Naive thymus-derived CD4-positive, alpha-beta T cell (primary cell): ENCODE results near the gene PSMD13. TPM values are rescaled to one million over a fixed set of nuclear protein-coding genes. Genes with fewer than 3 reads are reported as not detected.
"Not testable (repeated sequence)": the region's sequence is repeated elsewhere in the genome, so short reads cannot be mapped to it uniquely, and the experiment has no call there.

Experiments used
- ATAC-seq: fragments of 150-1000 bp; cut with Tn5 transposase; 2 replicates; pipeline ENCODE4 v1.10.0; 2021; ENCODE audit warnings: mild to moderate bottlenecking, moderate library complexity
- CTCF ChIA-PET: fragments of 350-600 bp; sonication (Branson Sonifier 250); formaldehyde crosslinking; loops from one replicate; lab custom pipeline; 2021; ENCODE audit warnings: antibody characterized with exemption; lab: Charles Lee
- POLR2A ChIA-PET: fragments of 350-600 bp; sonication (Branson Sonifier 250); formaldehyde crosslinking; loops from one replicate; lab custom pipeline; 2021; ENCODE audit warnings: antibody characterized with exemption, inconsistent platforms; lab: Charles Lee
- DNase-seq, 9 donors: peaks; one replicate each; pipeline versions ENCODE4 v3.0.0 to v3.0.0-alpha.2; 2020 to 2022; ENCODE audit warnings: mixed read lengths in 1 of 9
- H3K27ac ChIP-seq: one replicate; pipeline ENCODE4 v1.7.0; 2013; ENCODE audit warnings: mild to moderate bottlenecking, low read depth, low read length, moderate library complexity
- H3K27me3 ChIP-seq, 2 donors: one replicate each; pipeline ENCODE4 v1.7.0; 2013; ENCODE audit warnings: low read length in 2 of 2, mild to moderate bottlenecking in 2 of 2, moderate library complexity in 2 of 2; ENCODE audit not compliant: control insufficient read depth in 2 of 2, insufficient read depth in 2 of 2
- H3K36me3 ChIP-seq, 3 experiments: 1 replicate in 2 of 3; 2 replicates in 1 of 3; pipeline ENCODE4 v1.7.0; 2013; ENCODE audit warnings: low read length in 3 of 3, mild to moderate bottlenecking in 3 of 3, moderate library complexity in 1 of 3; ENCODE audit not compliant: insufficient read depth in 3 of 3, control insufficient read depth in 2 of 3
- H3K4me1 ChIP-seq, 2 donors: one replicate each; pipeline ENCODE4 v1.7.0; 2013; ENCODE audit warnings: low read length in 2 of 2, mild to moderate bottlenecking in 2 of 2, moderate library complexity in 1 of 2; ENCODE audit not compliant: control insufficient read depth in 2 of 2, insufficient read depth in 2 of 2
- H3K4me3 ChIP-seq: 2 replicates; pipeline ENCODE4 v1.7.0; 2013; ENCODE audit warnings: mild to moderate bottlenecking, low read length
- H3K9me3 ChIP-seq, 3 experiments: 1 replicate in 2 of 3; 2 replicates in 1 of 3; pipeline ENCODE4 v1.7.0; 2013; ENCODE audit warnings: low read length in 3 of 3; ENCODE audit not compliant: control insufficient read depth in 2 of 3
- H3K27ac Mint-ChIP-seq, 9 donors: one replicate each; pipeline ENCODE4 v1.8.0; 2020 to 2022; ENCODE audit warnings: mixed read lengths in 9 of 9, mild to moderate bottlenecking in 8 of 9, moderate library complexity in 5 of 9, inconsistent platforms in 2 of 9
- H3K27me3 Mint-ChIP-seq, 5 donors: one replicate each; pipeline ENCODE4 v1.8.0; 2021 to 2022; ENCODE audit warnings: mixed read lengths in 5 of 5, mild to moderate bottlenecking in 1 of 5
- H3K36me3 Mint-ChIP-seq, 5 donors: one replicate each; pipeline ENCODE4 v1.8.0; 2020 to 2022; ENCODE audit warnings: mixed read lengths in 5 of 5, mild to moderate bottlenecking in 3 of 5, inconsistent platforms in 1 of 5
- H3K4me1 Mint-ChIP-seq, 7 donors: one replicate each; pipeline ENCODE4 v1.8.0; 2020 to 2022; ENCODE audit warnings: mixed read lengths in 7 of 7, mild to moderate bottlenecking in 3 of 7, inconsistent platforms in 1 of 7
- H3K4me3 Mint-ChIP-seq, 10 donors: one replicate each; pipeline ENCODE4 v1.8.0; 2020 to 2022; ENCODE audit warnings: mild to moderate bottlenecking in 10 of 10, mixed read lengths in 10 of 10, moderate library complexity in 6 of 10, inconsistent platforms in 2 of 10
- H3K9me3 Mint-ChIP-seq, 11 donors: one replicate each; pipeline ENCODE4 v1.8.0; 2020 to 2022; ENCODE audit warnings: mixed read lengths in 11 of 11, mild to moderate bottlenecking in 4 of 11, inconsistent platforms in 1 of 11, moderate library complexity in 1 of 11
- intact Hi-C, 2 donors: fragments of 100-400 bp; cut with micrococcal nuclease; formaldehyde crosslinking; loops; one replicate each; pipeline ENCODE4 v1.15.1; 2023
- polyA plus RNA-seq, 2 donors: library from polyadenylated mRNA; unstranded; fragments of 300-500 nt; fragmentation: Illumina TruSeq; gene quantifications; one replicate each; pipeline ENCODE4 v1.2.3, GENCODE V29; 2021
- total RNA-seq, 6 experiments: library from RNA in 5 of 6; stranded (reverse) in 5 of 6; gene quantifications; 1 replicate in 5 of 6; 2 replicates in 1 of 6; pipeline ENCODE4 v1.2.3 and lab custom pipeline; 2021 to 2026

Gene PSMD13
- total and polyA plus RNA-seq, 7 experiments from 2014 or later, result 64.3 to 215 (median 93.4) TPM

- Histone ChIP-seq H3K27me3 (no peaks in the 10 kb centered on the region), H3K4me1 (peaks cover 24 to 26% of the 10 kb centered on the region in 2 donors), H3K9me3 (no peaks in the 10 kb centered on the region), H3K27ac (peak overlapping the region; percentile 80), H3K4me3 (peak overlapping the region; percentile 59), H3K36me3 (no peaks in the 10 kb centered on the region)
- peaks cover 0 to 2% (median 0%) of the 10 kb centered on the region in 5 donors for H3K27me3 Mint-ChIP-seq
- intact Hi-C loops, result loop anchor here (1.0 to 5.0 kb wide), 6 partner anchors 13 to 181 kb away; partner anchors contain the start of genes BET1L (in 1 of the 2), PSMD13 (in 1 of the 2), RIC8A (in 1 of the 2) and SIRT3 (in 1 of the 2)
- peaks cover 20 to 42% (median 35%) of the 10 kb centered on the region in 7 donors for H3K4me1 Mint-ChIP-seq
- H3K9me3 Mint-ChIP-seq, result peaks cover 0 to 3% (median 0%) of the 10 kb centered on the region in 11 donors
- ATAC-seq (peak; percentile 48), DNase-seq (peak; percentile 41 to 75 (median 68))
- H3K36me3 Mint-ChIP-seq, result peaks cover 0 to 5% (median 0%) of the 10 kb centered on the region in 5 donors
- CTCF ChIA-PET, result interaction anchor here (0.9 to 3.6 kb wide), 9 partner anchors 13 to 60 kb away, joined by 3 to 34 read pairs (median 7); partner anchors contain the start of genes BET1L, NLRP6, PGGHG and RIC8A
- H3K27ac Mint-ChIP-seq, result peak overlapping the region; percentile 92 to 100 (median 99)
- POLR2A ChIA-PET, result interaction anchor here (0.6 to 4.6 kb wide), 22 partner anchors 10 to 252 kb away, joined by 3 to 330 read pairs (median 12); partner anchors contain the start of genes BET1L, IFITM1, IFITM2 and NLRP6
- peak overlapping the region; percentile 85 to 96 (median 90) for H3K4me3 Mint-ChIP-seq
Observed at GRCh38 chr11:267491-267994, 30.8 kb downstream of the PSMD13 start.

GRCh38 chr11:268716-269145 is 32.0 kb downstream of the PSMD13 start:
- H3K9me3 ChIP-seq, H3K27me3 ChIP-seq, H3K36me3 Mint-ChIP-seq, H3K36me3 ChIP-seq, H3K27me3 Mint-ChIP-seq, H3K9me3 Mint-ChIP-seq: not testable (repeated sequence)
- Histone ChIP-seq H3K27ac (peak overlapping the region; percentile 80), H3K4me1 (peaks cover 24 to 26% of the 10 kb centered on the region in 2 donors), H3K4me3 (peak overlapping the region; percentile 59)
- peak overlapping the region; percentile 85 to 96 (median 90) for H3K4me3 Mint-ChIP-seq
- H3K4me1 Mint-ChIP-seq, result peaks cover 20 to 43% (median 35%) of the 10 kb centered on the region in 7 donors
- DNase-seq, result peak in 6 of 9 donors; percentile 15 to 72 (median 62)
- ChIA-PET CTCF (interaction anchor here (1.0 to 3.6 kb wide), 8 partner anchors 12 to 49 kb away, joined by 3 to 34 read pairs (median 6); partner anchors contain the start of genes NLRP6 and PGGHG), POLR2A (interaction anchor here (0.7 to 4.6 kb wide), 19 partner anchors 11 to 238 kb away, joined by 3 to 330 read pairs (median 13); partner anchors contain the start of genes BET1L, IFITM1, IFITM2 and NLRP6)
- peak overlapping the region; percentile 92 to 100 (median 99) for H3K27ac Mint-ChIP-seq
- intact Hi-C loops, result loop anchor here (1.0 to 5.0 kb wide), 14 partner anchors 9 to 427 kb away; partner anchors contain the start of genes BET1L (in 1 of the 2), DEAF1 (in 1 of the 2), IFITM1 (in 1 of the 2) and PSMD13 (in 1 of the 2)
- peak; percentile 48 for ATAC-seq

GRCh38 chr11:269146-269890 is 32.5 kb downstream of the PSMD13 start:
- DNase-seq (peak; percentile 43 to 95 (median 88)), ATAC-seq (peak; percentile 84)
- CTCF ChIA-PET, result interaction anchor here (1.0 to 2.8 kb wide), 5 partner anchors 11 to 48 kb away, joined by 3 to 34 read pairs (median 5); partner anchors contain the start of gene NLRP6
- peak overlapping the region; percentile 59 for H3K4me3 ChIP-seq
- H3K9me3 ChIP-seq, result no peaks in the 10 kb centered on the region
- Mint-ChIP-seq H3K9me3 (peaks cover 0 to 3% (median 0%) of the 10 kb centered on the region in 11 donors), H3K27ac (peak overlapping the region; percentile 92 to 100 (median 99)), H3K36me3 (peaks cover 0 to 5% (median 0%) of the 10 kb centered on the region in 5 donors), H3K4me3 (peak overlapping the region; percentile 85 to 96 (median 90)), H3K4me1 (peaks cover 20 to 47% (median 35%) of the 10 kb centered on the region in 7 donors), H3K27me3 (peaks cover 0 to 8% (median 0%) of the 10 kb centered on the region in 5 donors)
- peaks cover 24 to 26% of the 10 kb centered on the region in 2 donors for H3K4me1 ChIP-seq
- H3K27ac ChIP-seq, result peak overlapping the region; percentile 80
- intact Hi-C loops, result loop anchor here (1.0 to 5.0 kb wide), 14 partner anchors 8 to 426 kb away; partner anchors contain the start of genes BET1L (in 1 of the 2), DEAF1 (in 1 of the 2), IFITM1 (in 1 of the 2) and PSMD13 (in 1 of the 2)
- POLR2A ChIA-PET, result interaction anchor here (0.6 to 13.0 kb wide), 16 partner anchors 11 to 181 kb away, joined by 4 to 330 read pairs (median 18); partner anchors contain the start of genes BET1L, IFITM1, IFITM2 and NLRP6
- no peaks in the 10 kb centered on the region for H3K27me3 ChIP-seq
- no peaks in the 10 kb centered on the region for H3K36me3 ChIP-seq

- H3K27me3 ChIP-seq, result no peaks in the 10 kb centered on the region
- ATAC-seq (no peak), DNase-seq (no peak)
- no peak overlapping the region for H3K4me3 ChIP-seq
- H3K4me1 ChIP-seq, result peaks cover 24 to 26% of the 10 kb centered on the region in 2 donors
- H3K27me3 Mint-ChIP-seq, result peaks cover 0 to 15% (median 0%) of the 10 kb centered on the region in 5 donors
- H3K9me3 Mint-ChIP-seq, result peaks cover 0 to 1% (median 0%) of the 10 kb centered on the region in 11 donors
- peak overlapping the region; percentile 80 for H3K27ac ChIP-seq
- H3K4me3 Mint-ChIP-seq, result no peak overlapping the region
- CTCF ChIA-PET, result interaction anchor here (1.0 to 1.1 kb wide), 2 partner anchors 11 to 34 kb away, joined by 3 read pairs; no protein-coding TSS in a partner anchor
- peaks cover 0 to 5% (median 0%) of the 10 kb centered on the region in 5 donors for H3K36me3 Mint-ChIP-seq
- peak overlapping the region in 8 of 9 donors; percentile 87 to 100 (median 98) for H3K27ac Mint-ChIP-seq
- peaks cover 20 to 54% (median 35%) of the 10 kb centered on the region in 7 donors for H3K4me1 Mint-ChIP-seq
- intact Hi-C loops, result no loop called here
- POLR2A ChIA-PET, result interaction anchor here (0.6 to 13.0 kb wide), 5 partner anchors 15 to 87 kb away, joined by 3 to 192 read pairs (median 4); partner anchors contain the start of genes NLRP6 and PGGHG
- H3K36me3 ChIP-seq, result no peaks in the 10 kb centered on the region
- H3K9me3 ChIP-seq, result no peaks in the 10 kb centered on the region
Observed at GRCh38 chr11:270451-271318, 33.9 kb downstream of the PSMD13 start.

- intact Hi-C loops, result no loop called here
Observed at GRCh38 chr11:271319-271715, 34.5 kb downstream of the PSMD13 start.

More at GRCh38 chr11:271319-271715, 34.5 kb downstream of the PSMD13 start:
- Histone ChIP-seq H3K4me3 (no peak overlapping the region), H3K27ac (no peak overlapping the region), H3K9me3 (no peaks in the 10 kb centered on the region), H3K4me1 (peaks cover 24 to 26% of the 10 kb centered on the region in 2 donors), H3K36me3 (no peaks in the 10 kb centered on the region), H3K27me3 (no peaks in the 10 kb centered on the region)
- DNase-seq (no peak), ATAC-seq (no peak)
- Mint-ChIP-seq H3K4me1 (peaks cover 20 to 54% (median 35%) of the 10 kb centered on the region in 7 donors), H3K27ac (peak overlapping the region in 6 of 9 donors; percentile 6 to 99 (median 75)), H3K36me3 (peaks cover 0 to 10% (median 5%) of the 10 kb centered on the region in 5 donors), H3K9me3 (peaks cover 0 to 5% (median 0%) of the 10 kb centered on the region in 11 donors), H3K4me3 (no peak overlapping the region), H3K27me3 (peaks cover 0 to 20% (median 0%) of the 10 kb centered on the region in 5 donors)
- POLR2A ChIA-PET, result interaction anchor here (0.6 to 13.0 kb wide), 9 partner anchors 14 to 179 kb away, joined by 3 to 192 read pairs (median 3); partner anchors contain the start of genes BET1L, NLRP6, PGGHG and PTDSS2
- CTCF ChIA-PET, result interaction anchor here (0.6 to 1.1 kb wide), 3 partner anchors 10 to 378 kb away, joined by 3 read pairs; no protein-coding TSS in a partner anchor
